AG09309 (cell line): ENCODE data around the gene DPRX.

Experiments
- DNase-seq: peaks from one replicate; pipeline ENCODE4 v3.0.0-alpha.2; 2010; ENCODE audit warnings: low read depth
- H3K4me3 ChIP-seq: 2 replicates; pipeline ENCODE4 v1.5.1; 2011; ENCODE audit warnings: mild to moderate bottlenecking, low read depth, low read length, moderate library complexity; ENCODE audit not compliant: control insufficient read depth
- CTCF ChIP-seq: IDR thresholded peaks from 2 replicates; pipeline ENCODE4 v1.5.1; 2011; ENCODE audit warnings: mild to moderate bottlenecking, low read depth, low read length, inconsistent platforms; ENCODE audit not compliant: insufficient read depth, control insufficient read depth; ENCODE audit errors: missing control alignments

The DPRX gene

GRCh38 chr19:53631949-53632407, at the start of gene DPRX:
DPRX (plus strand) TSS chr19:53631999; CDS start chr19:53632107, 108 bp downstream.
- no peak within 1 kb of the TSS for H3K4me3 ChIP-seq
- no peak for DNase-seq
- TF ChIP-seq CTCF, result no peak

GRCh38 chr19:53583181-53583580, 48.6 kb upstream of the DPRX start:
- no peak for TF ChIP-seq CTCF

GRCh38 chr19:53586277-53586691, 45.5 kb upstream of the DPRX start:
- H3K4me3 ChIP-seq, result no peak overlapping the region
- TF ChIP-seq CTCF, result no peak
- no peak for DNase-seq

More at GRCh38 chr19:53583181-53583580, 48.6 kb upstream of the DPRX start:
- H3K4me3 ChIP-seq, result no peak overlapping the region
- DNase-seq, result no peak

GRCh38 chr19:53594811-53595509, 36.8 kb upstream of the DPRX start:
- DNase-seq, result no peak
- H3K4me3 ChIP-seq, result no peak overlapping the region
- TF ChIP-seq CTCF, result no peak

- no peak for DNase-seq
- TF ChIP-seq CTCF, result no peak
- H3K4me3 ChIP-seq, result no peak overlapping the region
Measured at GRCh38 chr19:53595510-53595867, 36.3 kb upstream of the DPRX start.

GRCh38 chr19:53596056-53596455, 35.7 kb upstream of the DPRX start:
- DNase-seq, result no peak
- H3K4me3 ChIP-seq, result no peak overlapping the region

More at GRCh38 chr19:53596056-53596455, 35.7 kb upstream of the DPRX start:
- TF ChIP-seq CTCF, result no peak
